Colon (tissue), 2 donors: ENCODE results near the gene PSORS1C2.

Source experiments
- FAIRE-seq: peaks from 2 replicates; lab custom pipeline; 2012; peaks lifted over from hg19 to GRCh38; lab: Jason Lieb, UNC
- donor health status: control.
- donor health status: control.

PSORS1C2 gene

DNA sequence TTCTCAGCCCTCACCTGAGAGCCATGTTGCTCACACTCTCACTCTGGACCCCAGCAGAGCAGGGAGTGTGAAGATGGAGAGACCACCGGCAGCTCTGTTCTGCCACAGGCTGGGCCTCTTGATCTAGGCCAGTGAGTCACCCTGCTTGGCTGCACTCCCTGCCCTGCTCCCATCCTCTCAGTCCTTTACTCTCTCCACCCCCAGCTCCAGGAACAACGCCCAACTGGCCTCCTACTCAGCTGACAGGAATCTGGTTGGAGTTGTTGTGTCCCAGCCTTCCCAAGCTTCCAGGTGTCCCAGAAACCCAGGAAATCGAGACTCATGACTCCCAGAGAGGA is 24.4 kb downstream of the PSORS1C2 start, which contains the start of gene PSORS1C1:
TSS of gene PSORS1C1 (plus strand) at position 260 of the 338 bp plus-strand sequence. CDS start 14,833 bp downstream, outside the sequence.
- FAIRE-seq: no peak

DNA sequence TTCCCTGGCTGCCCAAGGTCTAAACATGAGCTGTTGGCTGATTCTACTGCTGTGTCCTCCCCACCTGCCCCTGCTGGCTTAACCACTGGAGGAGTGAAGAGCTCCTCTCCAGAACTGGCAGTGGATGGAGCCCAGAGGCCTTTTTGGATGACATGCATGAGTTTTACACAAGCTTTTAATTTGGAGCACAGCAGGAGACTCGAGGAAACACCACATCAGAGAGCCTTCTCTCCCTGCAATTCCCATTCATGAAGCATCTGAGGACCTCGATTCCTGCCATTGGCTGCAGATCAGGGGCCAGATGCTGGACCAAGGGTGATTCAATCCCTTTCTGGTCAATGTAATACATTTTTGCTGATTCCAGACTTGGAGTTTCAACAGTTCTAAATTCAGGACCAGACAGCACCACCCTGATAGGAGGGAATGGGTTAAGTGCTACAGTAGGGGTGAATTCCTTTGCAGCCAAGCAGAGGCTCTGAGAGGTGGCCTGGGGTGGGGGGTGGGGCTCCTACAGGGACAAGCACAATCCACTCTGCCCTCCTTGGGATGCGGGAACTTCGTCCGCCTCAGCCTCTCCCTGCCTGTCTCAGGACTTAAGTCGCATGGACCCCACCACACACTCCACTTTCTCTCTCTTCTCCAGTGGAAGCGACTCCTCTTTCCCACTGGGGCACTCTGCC is 24.9 kb downstream of the PSORS1C2 start:
- no peak for FAIRE-seq

DNA sequence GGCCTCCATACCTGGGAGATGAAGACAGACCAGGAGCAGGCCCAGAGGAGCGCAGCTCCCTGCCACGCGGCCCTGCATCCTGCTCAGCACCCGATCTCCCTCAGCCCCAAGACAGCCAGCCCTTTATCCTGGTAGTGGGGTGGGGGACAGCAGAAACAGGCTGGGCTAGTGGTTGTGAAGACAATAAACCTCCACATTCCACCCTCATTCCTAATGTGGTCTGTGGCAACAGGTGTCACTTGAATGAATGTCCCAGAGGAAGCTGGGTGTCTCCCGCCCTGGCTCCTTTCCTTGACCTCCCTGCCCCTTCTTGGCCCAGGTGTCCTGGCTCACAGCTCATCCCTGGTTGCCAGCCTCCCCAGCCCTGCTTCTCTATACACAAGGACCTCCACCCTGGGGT is 26.4 kb downstream of the PSORS1C2 start, which contains the start of gene C6orf15:
TSS of gene C6orf15 (minus strand) at position 98 of the 400 bp plus-strand sequence. CDS start at position 78, 20 bp downstream.
- FAIRE-seq: no peak

DNA sequence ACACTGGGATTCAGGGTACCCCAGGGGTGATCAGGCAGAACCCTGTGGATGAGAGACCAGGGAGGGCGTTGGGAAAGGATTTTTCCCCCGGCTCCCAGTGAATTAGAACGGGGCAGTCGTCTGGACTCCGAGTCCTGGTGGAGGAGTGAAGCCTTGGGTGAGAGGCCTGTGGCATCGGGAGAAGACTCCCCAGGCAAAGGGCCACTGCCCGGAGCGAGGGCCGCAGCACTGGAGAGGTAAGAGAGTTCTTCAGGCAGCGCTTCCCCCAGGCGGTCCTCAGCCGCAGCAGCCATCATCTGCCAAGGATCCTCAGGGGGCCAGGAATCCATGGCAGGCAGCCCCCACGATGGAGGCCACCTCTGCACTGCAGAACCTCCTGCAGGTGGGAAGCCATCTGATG is 27.2 kb downstream of the PSORS1C2 start:
- no peak for FAIRE-seq

DNA sequence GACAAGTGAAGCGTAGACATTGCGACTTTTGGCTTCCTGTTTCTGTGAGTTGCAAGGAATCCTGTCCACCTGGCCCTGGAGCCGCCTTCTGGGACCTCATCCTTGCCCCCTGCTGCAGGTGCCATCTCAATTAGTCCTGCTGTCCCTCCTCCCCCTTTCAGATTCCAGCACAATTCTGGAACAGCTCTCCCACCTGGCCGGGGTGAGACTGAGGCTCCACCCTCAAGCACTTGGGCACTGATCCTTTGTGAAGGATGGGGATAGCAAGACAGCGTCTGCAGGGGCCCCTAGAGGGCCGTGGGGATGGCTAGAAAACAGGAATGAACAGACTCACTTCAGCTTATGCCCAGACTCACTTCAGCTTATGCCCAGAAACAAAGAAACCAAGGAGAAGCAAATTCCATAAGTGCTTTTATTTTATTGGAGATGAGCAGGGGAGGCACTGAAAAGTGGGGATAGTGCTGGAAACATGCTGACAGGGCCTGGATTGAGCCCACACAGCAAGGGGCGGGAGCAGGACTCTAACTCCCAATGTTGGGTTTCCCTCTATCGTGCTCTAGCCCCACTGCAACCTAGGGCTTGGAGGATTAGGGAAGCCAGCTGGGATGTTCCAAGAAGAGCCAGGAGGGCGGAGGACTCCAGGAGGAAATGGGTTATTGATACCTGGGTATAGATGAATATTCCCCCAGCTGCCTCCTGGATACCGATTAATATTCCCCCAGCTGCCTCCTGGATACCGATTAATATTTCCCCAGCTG is 27.9 kb downstream of the PSORS1C2 start:
- FAIRE-seq: no peak

DNA sequence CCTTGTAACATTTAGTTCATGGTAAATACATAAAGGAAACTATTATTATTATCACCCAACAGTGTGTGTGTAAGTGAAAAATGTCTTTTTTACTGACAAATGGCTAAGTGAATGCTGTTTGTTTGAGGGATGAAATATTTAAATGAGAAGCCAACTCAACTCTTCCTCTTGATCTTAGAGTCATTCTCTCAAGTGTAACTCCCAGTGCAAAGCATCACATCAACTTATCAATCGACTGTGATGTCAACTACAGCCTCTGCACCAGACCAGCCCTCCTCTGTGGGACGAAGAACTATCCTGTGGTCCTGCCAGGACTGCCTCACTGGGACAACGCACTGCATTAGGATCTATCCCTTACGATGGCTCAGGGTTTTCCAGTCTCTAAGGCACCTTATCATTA is 31.8 kb downstream of the PSORS1C2 start:
- FAIRE-seq: no peak

DNA sequence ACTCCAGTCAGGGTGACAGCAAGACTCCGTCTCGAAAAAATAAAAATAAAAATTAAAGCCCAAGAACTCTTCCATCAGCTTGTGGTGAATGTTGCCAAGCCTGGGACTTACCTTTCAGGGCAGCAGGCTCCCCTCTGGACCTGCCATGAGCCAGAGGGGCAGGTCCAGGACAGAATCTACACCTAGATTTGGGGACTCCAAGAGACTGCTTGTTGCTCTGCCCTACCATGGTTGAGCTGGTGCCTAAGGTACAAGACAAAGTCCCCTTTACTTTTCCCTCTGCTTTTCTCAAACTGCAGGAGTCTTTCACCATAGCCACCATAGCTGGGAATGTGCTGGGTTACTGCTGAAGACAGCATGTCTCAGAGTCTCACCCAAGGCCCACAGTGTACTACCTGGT is 35.7 kb downstream of the PSORS1C2 start:
- FAIRE-seq: no peak

DNA sequence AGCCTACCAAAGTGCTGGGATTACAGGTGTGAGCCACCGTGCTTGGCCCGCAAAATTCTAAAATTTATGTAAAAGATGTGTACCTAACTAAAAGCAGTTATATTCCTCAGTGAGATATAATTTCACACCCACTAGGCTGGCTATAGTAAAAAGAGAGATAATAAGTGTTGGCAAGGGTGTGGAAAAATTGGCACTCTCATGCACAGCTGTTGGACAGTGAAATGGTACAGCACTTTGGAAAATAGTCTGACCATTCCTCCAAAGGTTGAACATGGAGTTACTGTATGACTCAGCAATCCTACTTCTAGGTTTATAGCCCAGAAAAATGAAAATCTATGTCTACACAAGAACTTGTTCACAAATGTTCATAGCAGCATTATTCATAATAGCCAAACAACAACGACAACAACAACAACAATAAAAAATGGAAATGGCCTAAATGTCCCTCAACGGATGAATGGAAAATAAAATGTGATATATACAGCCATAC is 40.4 kb downstream of the PSORS1C2 start:
- FAIRE-seq: no peak

DNA sequence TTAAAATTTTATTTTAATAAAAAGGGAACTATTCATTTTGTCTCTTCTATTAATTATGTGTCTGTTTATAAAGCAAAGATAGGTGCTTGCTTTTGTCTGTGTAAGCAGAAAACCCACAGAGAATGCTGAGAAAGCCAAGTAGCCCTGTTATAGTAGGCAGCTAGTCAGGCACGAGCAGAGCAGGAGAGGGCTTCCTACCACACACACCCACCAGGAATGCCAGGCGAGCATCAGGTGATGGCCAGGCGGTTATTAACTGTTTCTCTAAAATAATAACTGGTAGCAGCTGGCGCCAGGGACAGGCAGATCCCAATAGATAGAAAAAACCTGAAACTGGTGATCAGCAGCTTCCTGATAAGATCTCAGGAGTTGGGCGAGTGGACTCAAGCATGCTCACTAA is 42.2 kb downstream of the PSORS1C2 start:
- FAIRE-seq: no peak

DNA sequence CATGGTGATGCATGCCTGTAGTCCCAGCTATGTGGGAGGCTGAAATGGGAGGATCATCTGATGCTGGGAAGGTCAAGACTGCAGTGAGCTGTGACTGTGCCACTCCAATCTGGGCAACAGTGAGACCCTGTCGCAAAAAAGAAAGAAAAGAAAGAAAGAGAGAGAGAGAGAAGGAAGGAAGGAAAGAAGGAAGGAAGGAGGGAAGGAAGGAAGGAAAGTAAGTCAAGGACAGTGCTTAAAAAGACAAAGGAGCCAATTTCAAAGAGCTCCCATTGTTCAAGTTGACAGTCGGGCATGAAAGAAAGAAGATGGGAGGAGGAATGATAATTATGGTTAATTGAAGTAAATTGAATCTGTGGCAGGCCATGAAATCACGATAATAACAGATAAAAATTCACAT is 42.7 kb downstream of the PSORS1C2 start:
- no peak for FAIRE-seq

DNA sequence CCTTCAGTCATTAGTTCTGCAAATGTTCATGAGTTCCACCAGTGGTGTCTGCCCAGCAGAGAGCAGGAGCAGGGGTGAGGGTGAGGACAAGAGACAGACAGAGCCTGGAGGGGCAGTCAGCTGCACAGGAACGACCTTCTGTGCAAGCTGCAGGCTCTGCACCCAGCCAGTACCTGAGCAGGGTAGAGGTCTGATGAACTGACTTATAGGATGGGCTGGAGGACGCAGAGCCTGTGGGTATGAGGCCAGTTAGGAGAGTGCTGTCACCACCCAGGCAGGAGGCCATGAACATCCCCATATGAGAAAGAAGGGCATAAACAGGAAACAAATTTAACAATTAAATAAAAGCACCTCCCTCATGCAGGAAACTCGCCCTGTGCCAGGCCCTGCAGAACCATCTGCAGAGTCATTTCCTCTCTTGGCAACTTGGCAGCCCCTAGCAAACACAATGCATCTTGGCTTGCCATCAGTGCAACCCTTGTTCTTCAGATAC is 44.4 kb downstream of the PSORS1C2 start:
- FAIRE-seq: no peak

DNA sequence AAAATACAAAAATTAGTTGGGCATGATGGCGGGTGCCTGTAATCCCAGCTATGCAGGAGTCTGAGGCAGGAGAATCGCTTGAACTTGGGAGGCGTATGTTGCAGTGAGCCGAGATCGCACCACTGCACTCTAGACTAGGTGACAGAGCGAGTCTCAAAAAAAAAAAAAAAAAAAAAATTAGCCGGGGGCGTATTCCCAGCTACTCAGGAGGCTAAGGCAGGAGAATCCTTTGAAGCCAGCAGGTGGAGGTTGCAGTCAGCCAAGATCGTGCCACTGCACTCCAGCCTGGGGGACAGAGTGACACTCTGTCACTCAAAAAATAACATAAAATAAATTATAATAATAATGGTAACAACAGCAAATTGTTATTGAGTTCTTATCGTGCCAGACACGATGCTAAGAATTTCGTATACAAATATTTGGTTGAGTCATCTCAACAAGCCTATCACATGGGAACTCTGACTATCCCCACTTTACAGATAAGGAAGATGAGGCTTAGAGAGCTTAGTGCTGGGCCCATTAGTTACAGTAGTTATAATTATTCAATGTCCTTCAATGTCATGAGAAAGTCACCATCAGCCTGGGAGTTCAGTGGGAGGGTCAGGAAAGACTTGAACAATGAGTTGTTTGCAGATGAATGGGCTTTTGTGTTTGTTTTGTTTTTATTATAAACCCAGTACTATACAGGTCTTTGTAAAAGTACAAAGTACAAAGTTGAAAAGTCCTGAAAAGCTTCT is 45.9 kb downstream of the PSORS1C2 start:
- FAIRE-seq: no peak

DNA sequence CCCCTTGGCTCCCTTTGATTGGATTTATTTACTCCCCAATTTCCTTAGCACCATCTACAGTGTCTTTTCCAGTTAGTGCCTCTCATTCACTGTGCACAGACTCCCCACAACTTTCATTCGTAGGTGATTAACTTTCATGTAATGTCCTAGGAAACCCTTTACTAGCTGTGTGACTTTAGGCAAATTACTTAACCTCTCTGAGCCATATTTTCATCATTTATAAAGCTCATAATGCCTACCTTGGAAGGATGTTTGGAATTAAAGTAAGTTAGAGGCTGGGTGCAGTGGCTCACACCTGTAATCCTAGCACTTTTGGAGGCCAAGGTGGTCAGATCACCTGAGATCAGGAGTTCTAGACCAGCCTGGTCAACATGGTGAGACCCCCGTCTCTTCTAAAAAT is 46.6 kb downstream of the PSORS1C2 start:
- no peak for FAIRE-seq

DNA sequence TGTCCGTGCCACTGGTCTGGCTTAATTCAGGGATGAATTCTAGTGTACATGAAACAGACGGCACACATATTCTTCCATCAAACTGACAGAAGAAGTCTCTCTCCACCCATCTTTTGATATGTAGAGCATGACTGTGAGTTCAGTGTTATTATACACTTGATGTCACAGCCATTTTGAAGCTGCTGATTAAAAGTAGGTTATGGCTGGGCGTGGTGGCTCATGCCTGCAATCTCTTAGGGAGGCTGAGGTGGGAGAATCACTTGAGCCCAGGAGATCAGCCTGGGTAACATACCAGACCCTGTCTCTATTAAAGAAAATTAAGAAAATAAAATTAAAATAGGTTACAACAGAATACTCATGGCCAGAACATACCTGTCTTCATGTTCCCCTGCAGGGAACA is 47.2 kb downstream of the PSORS1C2 start:
- no peak for FAIRE-seq

DNA sequence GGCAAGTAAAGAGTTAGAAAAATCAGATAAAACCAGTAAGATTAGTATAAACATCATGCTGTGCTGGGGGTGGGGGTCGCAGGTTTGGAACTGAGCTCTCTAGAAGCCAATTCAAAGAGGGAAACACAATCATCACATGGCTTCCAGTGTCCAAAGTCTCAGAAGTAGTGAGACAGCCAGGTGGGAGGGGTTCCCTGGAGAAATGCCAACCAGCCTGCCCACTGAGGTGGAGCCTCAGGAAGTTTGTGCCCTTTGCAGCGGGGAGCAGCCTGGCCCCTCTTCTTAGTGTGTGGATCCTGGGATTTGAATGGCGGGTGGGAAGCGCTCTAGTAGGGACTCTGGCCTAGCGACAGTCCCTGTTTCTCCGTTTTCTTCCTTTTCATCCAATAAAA is 47.9 kb downstream of the PSORS1C2 start:
- no peak for FAIRE-seq

DNA sequence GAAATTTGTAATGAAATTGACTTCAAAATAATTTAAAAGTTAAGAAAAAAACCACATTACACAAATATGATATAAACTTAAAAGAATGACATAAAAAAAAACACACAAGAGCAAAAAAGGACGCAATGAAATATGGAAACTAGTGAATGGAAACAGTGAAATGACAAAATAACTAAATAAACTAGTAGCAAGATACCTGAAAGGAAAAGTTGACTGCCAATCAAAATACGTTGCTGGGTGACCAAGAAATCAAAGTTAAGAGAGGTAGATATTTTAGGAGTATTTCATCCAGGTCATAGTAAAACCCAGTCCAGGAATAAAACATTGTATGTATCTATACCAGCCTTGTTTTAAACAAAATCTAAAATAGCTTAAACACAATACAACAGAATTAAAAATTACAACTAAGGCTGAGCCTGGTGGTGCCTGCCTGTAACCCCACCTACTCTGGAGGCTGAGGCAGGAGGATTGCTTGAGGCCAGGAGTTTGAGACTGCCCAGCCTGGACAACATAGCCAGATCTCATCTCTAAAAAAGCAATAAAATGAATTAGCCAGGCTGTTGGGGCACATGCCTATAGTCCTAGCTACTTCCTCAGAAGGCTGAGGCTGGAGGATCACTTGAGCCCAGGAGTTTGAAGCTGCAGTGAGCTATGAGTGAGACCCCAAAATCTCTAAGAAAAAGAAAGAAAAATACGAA is 48.4 kb downstream of the PSORS1C2 start:
- no peak for FAIRE-seq
